HK-2 (cell line): ENCODE measurements around the gene LORICRIN.

Source experiments
- DNase-seq: peaks from one replicate; pipeline ENCODE4 v3.0.0-alpha.2; 2018; ENCODE audit not compliant: unreplicated experiment

Gene LORICRIN

DNA sequence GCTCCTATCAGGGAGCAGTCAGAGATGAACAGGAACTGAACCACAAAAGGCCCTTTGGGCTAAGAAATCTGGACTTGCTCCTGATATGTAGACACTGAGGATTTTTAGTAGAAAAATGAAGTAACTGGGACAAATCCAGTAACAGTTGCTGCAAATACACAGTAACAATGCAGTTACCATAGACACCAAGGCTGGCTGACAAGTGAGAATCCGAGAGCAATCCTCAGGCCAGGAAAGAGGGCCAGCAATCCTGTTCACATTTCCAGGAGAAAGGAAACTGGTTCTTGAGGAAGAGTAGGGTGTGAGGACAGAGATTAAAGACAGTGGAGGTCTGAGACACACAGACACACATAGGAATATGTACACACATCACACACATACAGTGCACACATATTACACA is 9.3 kb upstream of the LORICRIN start:
- DNase-seq, result no peak

DNA sequence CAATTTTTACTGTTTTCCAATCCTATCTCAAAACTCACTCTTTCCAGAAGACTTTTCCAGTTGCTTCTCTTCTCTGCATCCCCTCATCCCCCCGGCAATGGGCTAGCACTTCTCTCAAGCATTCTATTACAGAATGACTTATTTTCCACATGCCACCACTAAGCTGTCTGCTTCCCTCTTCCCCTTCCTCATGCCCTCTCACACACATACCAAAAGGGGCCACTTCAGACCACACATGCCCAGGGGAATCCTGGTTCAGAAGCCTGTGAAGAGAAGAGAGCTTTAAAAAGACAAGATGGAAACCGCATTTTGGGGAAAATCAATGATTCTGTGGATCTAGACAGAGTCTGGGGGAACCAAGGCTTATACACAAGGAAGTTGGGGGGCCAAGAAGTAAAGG is 8.4 kb upstream of the LORICRIN start:
- no peak for DNase-seq

DNA sequence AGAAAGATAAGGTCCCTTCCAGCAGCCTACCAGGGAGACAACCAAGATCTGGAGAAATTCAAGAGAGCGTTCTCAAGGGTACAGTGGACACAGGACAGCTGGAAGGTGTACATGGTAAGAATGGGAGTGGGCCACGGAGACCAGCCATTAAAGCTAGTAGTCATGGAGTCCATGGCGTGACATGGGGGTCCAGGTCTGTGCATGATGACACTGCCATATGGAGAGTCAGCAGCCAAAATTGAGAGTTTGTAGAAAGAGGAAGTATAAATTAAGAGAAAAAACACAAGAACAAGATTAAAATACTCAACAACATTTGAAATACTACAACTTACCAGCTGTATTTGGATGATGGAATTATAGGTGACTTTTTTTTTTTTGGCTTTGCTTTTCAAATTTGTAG is 7.9 kb upstream of the LORICRIN start:
- DNase-seq, result no peak

DNA sequence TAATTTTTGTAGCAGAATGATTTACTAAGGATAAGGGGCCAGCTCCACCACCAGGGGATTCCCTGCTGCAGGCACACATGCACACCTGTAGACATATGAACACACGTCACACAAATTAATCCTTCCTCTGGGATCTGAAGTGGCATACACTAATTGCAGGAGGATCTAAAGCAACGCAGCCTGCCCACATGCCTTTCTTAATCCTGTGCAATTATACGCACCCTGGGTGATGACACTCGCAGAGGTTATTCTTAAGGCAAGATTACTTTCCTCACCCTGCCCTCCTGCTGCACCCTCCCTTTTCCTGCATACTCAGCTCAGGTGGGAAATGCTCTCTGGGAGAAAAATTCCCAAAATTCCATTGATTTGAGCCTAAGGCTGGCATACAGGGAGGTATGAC is 7.5 kb upstream of the LORICRIN start:
- DNase-seq, result no peak

DNA sequence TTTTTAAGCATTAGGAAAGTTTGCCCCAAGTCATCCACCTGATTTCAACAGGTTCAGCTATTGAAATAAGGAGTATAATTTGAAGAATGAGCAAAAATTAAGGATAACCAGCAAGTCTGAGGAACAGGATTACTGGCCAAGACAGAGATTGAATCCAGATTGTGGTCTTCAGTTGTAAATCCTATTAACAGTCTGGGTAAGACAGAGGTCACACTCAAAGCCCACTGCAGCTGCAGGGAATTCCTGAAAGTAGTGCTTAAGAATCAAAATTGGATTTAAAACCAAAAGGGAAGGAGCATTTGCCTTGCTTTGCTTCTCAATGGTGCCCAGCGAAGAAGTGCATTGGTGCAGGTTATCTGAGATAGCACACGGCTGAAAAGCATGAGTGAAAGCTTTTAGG is 6.4 kb upstream of the LORICRIN start:
- no peak for DNase-seq

DNA sequence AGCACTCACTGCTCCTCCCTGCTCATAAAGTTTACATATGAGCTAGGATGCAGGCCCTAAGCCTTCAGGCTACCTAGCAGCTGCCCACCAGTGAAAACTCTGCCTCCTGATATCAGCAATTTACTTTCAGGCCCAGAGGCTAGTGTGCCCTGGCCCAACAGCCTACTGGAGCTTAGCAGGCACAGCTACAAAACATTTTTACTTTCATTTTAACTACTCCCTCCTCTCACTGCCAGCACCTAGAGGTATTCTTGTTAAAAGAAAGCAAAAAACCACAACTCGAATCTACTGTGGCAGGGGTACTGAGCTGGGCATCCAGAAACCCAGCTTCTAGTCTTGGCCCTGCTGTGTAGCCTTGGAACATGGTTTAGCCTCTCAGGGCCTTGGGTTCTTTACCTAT is 5.8 kb upstream of the LORICRIN start:
- no peak for DNase-seq

DNA sequence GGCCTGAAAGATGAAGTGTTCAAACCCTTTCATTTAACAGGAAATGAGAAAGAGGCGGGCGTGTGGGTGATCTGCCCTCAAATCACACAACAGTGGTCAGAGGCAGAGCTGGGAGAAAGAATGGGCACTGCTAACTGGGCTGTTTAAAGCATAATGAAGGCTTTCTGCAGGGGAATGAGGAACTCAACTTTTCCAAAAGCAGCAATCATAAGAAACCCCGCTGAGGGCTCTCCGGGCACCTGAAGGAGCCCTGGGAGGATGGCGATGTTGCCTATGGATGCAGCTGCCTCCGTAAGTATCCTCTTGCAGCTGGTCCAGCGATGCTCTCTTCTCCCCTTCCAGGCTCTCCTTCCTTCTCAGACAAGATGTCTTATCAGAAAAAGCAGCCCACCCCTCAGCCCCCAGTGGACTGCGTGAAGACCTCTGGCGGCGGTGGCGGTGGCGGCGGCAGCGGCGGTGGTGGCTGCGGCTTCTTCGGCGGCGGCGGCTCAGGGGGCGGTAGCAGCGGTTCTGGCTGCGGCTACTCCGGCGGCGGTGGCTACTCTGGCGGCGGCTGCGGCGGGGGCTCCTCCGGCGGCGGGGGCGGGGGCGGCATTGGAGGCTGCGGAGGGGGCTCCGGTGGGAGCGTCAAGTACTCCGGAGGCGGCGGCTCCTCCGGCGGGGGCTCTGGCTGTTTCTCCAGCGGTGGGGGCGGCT is 1.2 kb downstream of the LORICRIN start:
- no peak for DNase-seq

DNA sequence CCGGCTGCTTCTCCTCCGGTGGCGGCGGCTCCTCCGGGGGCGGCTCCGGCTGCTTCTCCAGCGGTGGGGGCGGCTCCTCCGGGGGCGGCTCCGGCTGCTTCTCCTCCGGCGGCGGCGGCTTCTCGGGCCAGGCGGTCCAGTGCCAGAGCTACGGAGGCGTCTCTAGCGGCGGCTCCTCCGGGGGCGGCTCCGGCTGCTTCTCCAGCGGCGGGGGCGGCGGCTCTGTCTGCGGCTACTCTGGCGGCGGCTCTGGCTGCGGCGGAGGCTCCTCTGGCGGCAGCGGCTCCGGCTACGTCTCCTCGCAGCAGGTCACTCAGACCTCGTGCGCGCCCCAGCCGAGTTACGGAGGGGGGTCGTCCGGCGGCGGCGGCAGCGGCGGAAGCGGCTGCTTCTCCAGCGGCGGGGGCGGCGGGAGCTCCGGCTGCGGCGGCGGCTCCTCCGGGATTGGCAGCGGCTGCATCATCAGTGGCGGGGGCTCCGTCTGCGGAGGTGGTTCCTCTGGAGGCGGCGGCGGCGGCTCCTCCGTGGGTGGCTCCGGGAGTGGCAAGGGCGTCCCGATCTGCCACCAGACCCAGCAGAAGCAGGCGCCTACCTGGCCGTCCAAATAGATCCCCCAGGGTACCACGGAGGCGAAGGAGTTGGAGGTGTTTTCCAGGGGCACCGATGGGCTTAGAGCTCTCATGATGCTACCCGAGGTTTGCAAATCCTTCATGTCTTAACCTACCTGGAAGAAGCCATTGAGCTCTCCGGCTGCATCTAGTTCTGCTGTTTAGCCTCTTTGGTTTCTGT is 2.0 kb downstream of the LORICRIN start:
- DNase-seq, result no peak

DNA sequence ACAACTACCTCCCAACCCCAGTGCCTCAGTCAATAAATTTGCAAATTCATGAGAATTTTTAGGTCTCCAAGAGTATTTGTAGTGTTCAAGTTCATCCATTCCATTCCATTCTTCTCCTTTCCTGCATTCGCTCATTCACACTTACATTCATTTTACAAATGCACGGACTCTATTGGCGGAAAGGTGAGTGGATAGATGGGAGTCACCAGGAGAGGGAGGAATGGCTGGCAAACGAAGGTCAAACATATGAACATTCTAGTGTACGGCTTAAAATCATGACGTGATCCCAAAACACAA is 2.5 kb downstream of the LORICRIN start:
- no peak for DNase-seq

DNA sequence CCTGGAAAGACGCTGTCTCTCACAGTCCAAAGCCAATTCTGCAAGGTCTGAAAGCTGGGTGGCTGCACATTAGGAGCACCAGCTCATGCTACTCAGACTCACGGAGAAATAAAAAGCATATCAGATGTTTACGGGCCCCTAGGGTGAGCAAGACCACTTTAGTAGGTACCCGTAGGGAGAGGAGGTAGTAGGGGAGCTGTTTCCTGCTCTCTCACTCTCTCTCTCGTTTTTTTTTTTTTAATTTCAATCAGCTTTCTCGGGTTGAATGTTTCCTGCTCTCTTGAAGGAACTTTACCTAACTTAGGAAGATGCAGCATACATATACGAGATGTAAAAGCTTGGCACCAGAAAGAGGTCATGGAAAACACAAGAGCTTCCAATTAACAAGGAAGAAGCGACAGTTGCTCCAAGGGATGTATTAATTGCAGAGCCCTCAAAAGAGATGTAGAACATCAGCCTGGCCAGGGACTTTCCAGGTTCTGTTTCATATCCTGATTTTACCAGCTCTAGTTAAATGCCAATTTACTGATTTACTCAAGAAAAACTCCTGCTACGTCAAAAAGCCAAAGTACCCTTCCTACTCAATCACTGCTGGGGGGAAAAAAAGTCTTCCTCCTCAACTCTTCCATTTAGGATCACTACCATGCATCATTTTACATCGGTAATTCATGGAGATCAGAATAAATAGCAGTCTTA is 3.1 kb downstream of the LORICRIN start:
- no peak for DNase-seq

DNA sequence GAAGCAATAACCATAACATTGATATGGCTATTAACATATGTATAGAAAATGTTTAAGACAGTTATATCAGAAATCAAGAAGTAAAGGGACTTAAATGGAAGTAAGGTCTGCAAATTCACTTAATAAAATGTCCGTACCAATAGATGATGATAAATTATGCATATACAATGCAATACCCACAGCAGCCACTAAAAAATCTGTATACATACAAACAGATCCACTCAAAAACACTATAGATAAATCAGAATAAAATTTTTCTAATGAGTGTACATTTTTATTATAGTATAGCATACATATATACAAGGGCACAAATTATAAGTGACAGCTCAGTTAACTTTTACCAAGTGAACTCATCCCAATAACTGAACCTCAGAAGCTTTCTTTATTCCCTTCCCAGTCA is 6.0 kb downstream of the LORICRIN start:
- DNase-seq, result no peak

DNA sequence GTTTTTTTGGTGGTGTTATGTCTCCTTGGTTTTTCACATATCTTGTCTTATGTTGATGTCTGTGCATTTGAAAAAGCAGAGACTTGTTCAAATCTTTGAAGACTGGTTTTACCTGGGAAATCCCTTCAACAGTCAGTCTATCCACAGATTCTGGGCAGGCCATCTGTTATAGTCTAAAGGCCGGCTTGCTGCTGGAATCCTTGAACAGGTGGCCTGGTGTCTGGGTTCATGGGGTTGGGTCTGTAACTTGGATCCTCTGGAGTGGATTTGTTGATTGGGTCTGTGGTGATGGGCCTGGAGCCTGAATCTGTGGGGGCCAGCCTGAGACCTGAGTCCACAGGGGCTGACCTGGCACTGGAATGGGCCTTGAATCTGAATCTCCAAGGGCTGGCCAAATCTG is 12.2 kb downstream of the LORICRIN start:
- DNase-seq, result no peak

DNA sequence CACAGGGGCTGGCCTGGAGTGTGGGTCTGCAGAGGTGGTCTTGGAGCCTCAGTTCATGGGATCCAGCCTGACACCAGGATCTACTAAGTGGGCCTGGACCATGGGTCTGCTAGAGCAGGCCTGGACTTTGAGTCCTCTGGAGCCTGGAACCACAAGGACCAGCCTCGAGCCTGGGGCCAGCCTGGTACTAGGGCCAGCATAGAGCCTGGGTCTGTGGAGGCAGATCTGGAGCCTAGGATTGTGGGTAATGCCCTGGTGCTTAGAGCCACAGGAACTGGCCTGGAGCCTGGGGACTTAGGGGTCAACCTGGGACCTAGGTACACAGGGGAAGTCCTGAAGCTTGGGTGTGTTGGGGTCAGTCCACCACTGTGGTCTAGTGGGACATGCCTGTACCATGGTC is 12.7 kb downstream of the LORICRIN start:
- DNase-seq, result no peak

DNA sequence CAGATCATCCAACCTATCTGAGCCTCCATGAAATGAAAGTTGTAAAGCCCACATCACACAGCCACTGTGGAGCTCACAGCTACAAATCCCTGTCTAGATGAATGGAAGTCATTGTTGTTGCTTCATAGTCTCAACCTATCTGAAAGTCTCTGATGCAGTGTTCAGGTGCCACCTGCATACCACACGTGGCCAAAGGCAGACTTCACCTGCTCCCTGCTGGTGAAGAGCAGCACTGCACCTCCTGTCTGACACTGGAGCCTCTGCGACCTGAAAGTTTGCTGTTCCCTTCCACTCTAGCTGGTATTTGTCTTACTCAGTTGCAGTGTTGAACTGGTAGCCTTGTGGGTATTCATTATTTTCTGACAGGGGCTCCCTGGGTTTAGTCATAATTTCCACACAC is 18.4 kb downstream of the LORICRIN start:
- DNase-seq, result no peak

DNA sequence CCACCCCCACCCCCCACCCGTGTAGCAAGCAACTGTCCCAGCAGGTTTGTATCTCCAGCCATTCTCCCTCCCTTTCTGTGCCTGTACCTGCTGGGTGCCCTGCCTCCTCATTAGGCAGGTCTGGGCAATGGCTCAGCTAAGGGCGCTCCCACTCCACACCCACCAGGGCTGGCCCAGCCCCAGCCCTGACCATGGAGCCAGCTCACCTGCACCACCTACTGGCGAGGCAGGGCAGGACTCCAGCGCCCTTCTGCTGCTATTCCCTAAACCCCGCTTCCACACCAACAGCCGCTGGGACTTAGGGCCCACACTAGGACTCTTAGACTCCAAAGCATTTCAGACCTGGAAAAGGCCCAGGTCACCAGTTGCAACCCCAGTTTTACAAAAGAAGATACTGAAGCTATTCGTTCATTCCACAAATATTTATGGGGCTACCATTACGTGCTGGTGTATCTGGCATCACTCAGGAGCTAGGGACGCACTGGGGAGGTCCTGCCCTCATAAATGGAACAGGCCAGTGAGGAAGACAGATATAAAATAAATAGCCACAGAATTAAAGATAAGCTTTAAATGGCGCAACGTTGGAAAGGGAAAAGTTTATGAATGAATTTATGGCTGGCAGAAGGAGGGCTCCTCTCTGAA is 29.3 kb downstream of the LORICRIN start:
- no peak for DNase-seq

DNA sequence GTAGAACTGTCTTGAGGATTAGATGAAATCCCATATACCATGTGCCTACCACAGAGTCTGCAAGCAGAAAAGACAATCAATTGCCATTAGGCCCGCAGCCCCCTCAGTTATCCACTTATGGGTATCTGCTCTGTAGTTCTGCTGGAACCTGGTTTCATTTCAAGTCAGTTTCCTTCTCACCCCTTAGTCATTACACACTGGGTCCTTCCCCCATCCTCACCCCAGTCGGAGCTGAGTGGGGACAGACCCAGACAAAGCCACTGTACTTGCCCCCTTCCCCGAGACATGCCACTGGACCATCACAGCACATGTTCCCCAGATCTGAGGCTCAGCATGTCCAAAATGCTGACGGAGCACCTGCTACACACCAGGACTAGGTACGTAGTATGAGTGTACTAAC is 32.0 kb downstream of the LORICRIN start:
- DNase-seq, result no peak

DNA sequence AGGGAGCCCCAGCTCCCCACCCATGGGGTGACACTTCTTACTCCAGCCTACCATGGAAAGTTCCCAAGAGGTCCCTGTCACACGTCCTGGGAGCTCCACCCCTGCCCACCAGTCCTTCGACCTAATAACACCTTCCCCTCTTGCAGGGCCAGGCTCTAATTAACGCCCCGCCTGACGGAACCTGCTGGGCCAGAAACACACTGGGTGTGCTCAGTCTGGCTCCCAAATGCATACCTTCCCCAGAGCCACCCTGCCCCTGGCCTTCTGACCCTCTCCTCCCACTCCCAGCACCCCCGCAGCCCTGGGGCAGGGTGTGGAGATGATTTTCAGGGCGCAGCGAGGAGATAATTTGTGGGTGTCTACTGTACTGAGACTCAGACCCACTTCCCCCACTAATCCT is 32.7 kb downstream of the LORICRIN start:
- DNase-seq, result no peak

DNA sequence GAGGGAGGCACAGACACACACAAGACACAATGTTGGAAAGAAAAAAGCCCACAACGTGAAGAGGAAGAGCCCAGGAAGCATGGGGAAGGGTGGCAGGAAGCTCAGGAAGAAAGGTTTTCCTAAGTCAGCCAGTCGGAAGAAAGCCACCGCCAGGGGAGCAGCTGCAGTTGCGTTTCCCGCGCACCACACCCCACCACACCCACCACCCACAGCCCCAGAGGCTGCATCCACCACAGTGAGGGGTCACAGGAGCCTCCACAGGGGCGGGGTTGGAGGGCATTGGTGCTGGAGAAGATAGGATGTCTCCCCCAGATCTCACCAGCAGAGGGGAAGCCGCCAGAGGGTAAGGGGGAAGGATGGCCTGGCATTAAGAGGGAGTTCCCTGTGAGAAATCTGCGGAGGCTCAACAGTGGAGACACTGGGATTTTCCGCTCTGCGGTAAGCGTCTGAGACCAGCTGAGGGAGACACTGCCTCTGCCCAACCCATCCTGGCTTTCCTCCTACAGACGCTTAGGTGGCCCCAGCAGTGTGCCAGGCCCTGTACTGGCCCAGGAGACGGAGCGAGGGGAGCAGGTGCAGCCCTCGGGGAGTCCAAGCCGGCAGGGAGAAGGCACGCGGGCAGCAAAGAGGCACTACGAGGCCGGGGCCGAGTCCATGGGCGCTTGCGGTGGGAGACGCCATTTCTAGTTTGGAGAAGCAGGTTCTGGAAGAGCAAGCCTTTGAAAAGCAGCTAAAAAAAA is 33.4 kb downstream of the LORICRIN start:
- no peak for DNase-seq

DNA sequence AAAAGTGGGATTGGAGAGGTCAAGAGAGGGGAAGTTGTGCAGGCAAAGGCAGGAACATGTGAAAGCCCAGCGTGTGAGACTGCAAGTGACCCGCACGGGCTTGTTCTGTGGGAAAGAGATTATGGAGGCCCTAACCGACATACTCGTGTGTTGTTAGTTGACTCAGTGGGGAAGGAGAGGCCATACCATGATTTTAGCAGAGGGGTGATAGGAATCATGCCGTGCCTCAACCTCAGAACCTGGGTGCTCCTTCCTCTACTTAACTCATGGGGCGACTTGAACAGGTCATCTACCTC is 33.9 kb downstream of the LORICRIN start:
- no peak for DNase-seq

DNA sequence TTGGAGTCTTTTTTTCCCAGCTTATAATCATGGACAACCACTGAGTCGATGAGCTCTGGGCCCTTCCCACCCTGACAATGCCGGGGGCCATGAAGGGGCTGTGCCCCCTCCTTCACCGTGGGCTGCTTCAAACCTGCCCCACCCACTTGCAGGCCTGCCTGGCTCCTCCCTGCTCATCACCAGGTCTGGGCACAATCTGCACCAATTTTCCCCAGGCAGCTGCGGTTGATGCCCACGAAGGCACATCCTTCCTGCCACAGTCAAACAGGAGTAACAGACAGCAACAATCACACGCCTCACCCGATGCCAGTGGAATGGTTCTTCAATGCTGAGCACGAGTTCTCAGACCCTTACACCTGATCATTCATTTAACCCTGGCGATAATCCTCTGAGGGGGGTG is 34.4 kb downstream of the LORICRIN start:
- no peak for DNase-seq

DNA sequence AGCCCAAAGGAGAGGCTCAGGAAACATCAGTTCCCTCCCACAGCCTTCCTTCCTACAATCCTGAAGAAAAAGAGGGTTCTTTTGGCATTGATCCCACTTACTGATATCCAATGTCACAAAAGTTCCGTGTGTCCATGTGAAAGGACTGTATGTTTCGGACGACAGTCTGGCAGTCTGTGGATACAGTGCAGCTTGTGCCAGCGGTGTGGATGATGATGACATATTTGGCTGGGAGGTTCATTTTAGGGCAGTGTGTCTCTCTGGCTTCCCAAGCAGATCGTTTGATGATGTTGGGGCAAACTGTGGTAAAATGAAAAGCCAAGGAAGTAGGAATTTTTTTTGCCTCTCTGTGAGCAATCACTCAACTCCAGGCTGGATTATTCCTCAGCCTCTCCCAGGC is 42.8 kb downstream of the LORICRIN start:
- DNase-seq, result no peak

DNA sequence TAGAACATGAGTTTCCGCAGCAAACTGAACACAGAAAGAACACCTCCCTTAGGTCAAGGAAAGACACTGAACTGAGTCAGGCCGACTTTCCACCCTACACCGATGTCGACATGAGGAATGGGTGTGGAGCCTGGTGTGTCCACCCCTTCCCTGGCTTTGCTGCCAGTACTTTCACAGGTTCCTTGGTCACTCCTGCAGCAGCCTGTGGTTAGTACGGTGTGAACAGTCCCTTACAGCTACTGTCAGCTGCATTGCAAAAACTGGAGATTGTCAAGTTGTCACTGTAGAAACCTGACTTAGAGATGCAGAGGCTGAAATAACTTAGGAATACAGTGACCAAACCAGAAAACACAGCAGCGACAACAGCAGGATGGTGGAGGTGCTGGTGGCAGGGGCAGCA is 46.2 kb downstream of the LORICRIN start:
- DNase-seq, result no peak
